Measurements from ENCODE around the gene DENND6A.
"Not testable (repeated sequence)": the region's sequence is repeated elsewhere in the genome, so short reads cannot be mapped to it uniquely, and the experiment has no call there.

The DENND6A gene

GRCh38 chr3:57696801-57697321, 4.0 kb upstream of the DENND6A start:
- no peak for DNase-seq (ENCODE audit: low read depth in 4 of 4, low spot score in 1 of 4)

- no peak for DNase-seq (ENCODE audit: low read depth in 4 of 4, low spot score in 1 of 4)
Observed at GRCh38 chr3:57694146-57694545, 1.3 kb upstream of the DENND6A start.

GRCh38 chr3:57692133-57692395, 813 bp downstream of the DENND6A start:
- DNase-seq (ENCODE audit: low read depth in 4 of 4, low spot score in 1 of 4), result not testable (repeated sequence)

GRCh38 chr3:57691411-57692132, 1.3 kb downstream of the DENND6A start:
- DNase-seq (ENCODE audit: low read depth in 4 of 4, low spot score in 1 of 4), result no peak

- no peak for DNase-seq (ENCODE audit: low read depth in 4 of 4, low spot score in 1 of 4)
Observed at GRCh38 chr3:57689367-57690053, 3.4 kb downstream of the DENND6A start.

- DNase-seq (ENCODE audit: low read depth in 4 of 4, low spot score in 1 of 4), result no peak
Observed at GRCh38 chr3:57688291-57688690, 4.6 kb downstream of the DENND6A start.

- DNase-seq (ENCODE audit: low read depth in 4 of 4, low spot score in 1 of 4), result no peak
Observed at GRCh38 chr3:57683286-57683685, 9.6 kb downstream of the DENND6A start.

GRCh38 chr3:57682284-57682683, 10.6 kb downstream of the DENND6A start:
- DNase-seq (ENCODE audit: low read depth in 4 of 4, low spot score in 1 of 4), result no peak

GRCh38 chr3:57681691-57682090, 11.2 kb downstream of the DENND6A start:
- DNase-seq (ENCODE audit: low read depth in 4 of 4, low spot score in 1 of 4), result no peak

- DNase-seq (ENCODE audit: low read depth in 4 of 4, low spot score in 1 of 4), result no peak
Observed at GRCh38 chr3:57680046-57680445, 12.8 kb downstream of the DENND6A start.

- no peak for DNase-seq (ENCODE audit: low read depth in 4 of 4, low spot score in 1 of 4)
Observed at GRCh38 chr3:57675530-57675929, 17.3 kb downstream of the DENND6A start.

GRCh38 chr3:57673156-57673555, 19.7 kb downstream of the DENND6A start:
- no peak for DNase-seq (ENCODE audit: low read depth in 4 of 4, low spot score in 1 of 4)

- no peak for DNase-seq (ENCODE audit: low read depth in 4 of 4, low spot score in 1 of 4)
Observed at GRCh38 chr3:57670543-57670942, 22.3 kb downstream of the DENND6A start.

- DNase-seq (ENCODE audit: low read depth in 4 of 4, low spot score in 1 of 4), result no peak
Observed at GRCh38 chr3:57661404-57661803, 31.5 kb downstream of the DENND6A start.

GRCh38 chr3:57659806-57660439, 33.0 kb downstream of the DENND6A start:
- no peak for DNase-seq (ENCODE audit: low read depth in 4 of 4, low spot score in 1 of 4)

GRCh38 chr3:57659004-57659673, 33.7 kb downstream of the DENND6A start:
- no peak for DNase-seq (ENCODE audit: low read depth in 4 of 4, low spot score in 1 of 4)

GRCh38 chr3:57658536-57658935, 34.3 kb downstream of the DENND6A start:
- no peak for DNase-seq (ENCODE audit: low read depth in 4 of 4, low spot score in 1 of 4)

GRCh38 chr3:57655727-57656126, 37.1 kb downstream of the DENND6A start:
- no peak for DNase-seq (ENCODE audit: low read depth in 4 of 4, low spot score in 1 of 4)

GRCh38 chr3:57654267-57654666, 38.6 kb downstream of the DENND6A start:
- no peak for DNase-seq (ENCODE audit: low read depth in 4 of 4, low spot score in 1 of 4)

GRCh38 chr3:57652203-57652602, 40.7 kb downstream of the DENND6A start:
- no peak for DNase-seq (ENCODE audit: low read depth in 4 of 4, low spot score in 1 of 4)

- DNase-seq (ENCODE audit: low read depth in 4 of 4, low spot score in 1 of 4), result no peak
Observed at GRCh38 chr3:57647292-57647940, 45.5 kb downstream of the DENND6A start.
